PC-3 (cell line): ENCODE measurements around the gene EHD3.

Experiments used
- CTCF ChIP-seq: fragments of 300-600 bp; sonication (generic); conservative IDR thresholded peaks from 2 replicates; pipeline ENCODE4 v1.5.1; 2017; ENCODE audit warnings: antibody characterized with exemption, low read depth, mild to moderate bottlenecking, low read length
- EZH2 ChIP-seq: fragments of 300-600 bp; sonication (generic); IDR thresholded peaks from one replicate; pipeline ENCODE4 v1.6.1; 2017; ENCODE audit warnings: antibody characterized with exemption, mild to moderate bottlenecking, low read length; ENCODE audit not compliant: unreplicated experiment
- EZH2phosphoT487 ChIP-seq: fragments of 300-600 bp; sonication (generic); IDR thresholded peaks from 2 replicates; pipeline ENCODE4 v1.6.1; 2018; ENCODE audit warnings: mild to moderate bottlenecking, antibody characterized with exemption, low read length, borderline replicate concordance

GRCh38 chr2:31205613-31206012 is 28.3 kb upstream of the EHD3 start:
- TF ChIP-seq CTCF (no peak), EZH2 (no peak), EZH2phosphoT487 (no peak)
